ENCODE results near the gene GPC3. TPM values are rescaled to one million over a fixed set of nuclear protein-coding genes. Genes with fewer than 3 reads are reported as not detected.

Gene GPC3
- polyA plus RNA-seq, 1 of the 3 experiments (the other 2 are of a cell fraction), result 1.4 TPM

GRCh38 chrX:133854290-133854689 is 131.1 kb downstream of the GPC3 start:
- Histone ChIP-seq H3K27ac (ENCODE audit: low read depth in 2 of 2, low read length in 1 of 2) (no peak overlapping the region), H3K9ac (no peak overlapping the region), H3K4me2 (no peak overlapping the region), H4K20me1 (ENCODE audit: insufficient read depth) (no peaks in the 10 kb centered on the region), H3K9me2 (no peaks in the 10 kb centered on the region), H3K79me2 (ENCODE audit: insufficient read depth) (no peaks in the 10 kb centered on the region), H3K27me3 (ENCODE audit: insufficient read depth) (no peaks in the 10 kb centered on the region), H2AFZ (ENCODE audit: low read depth) (no peak overlapping the region), H3K36me3 (replicated peaks in 1 of 2; ENCODE audit: control insufficient read depth in 1 of 2, insufficient read depth in 2 of 2, low read length in 1 of 2) (no peaks in the 10 kb centered on the region), H3K4me1 (ENCODE audit: control insufficient read depth in 1 of 2, insufficient read depth in 2 of 2, low read depth in 1 of 2, low read length in 1 of 2) (no peaks in the 10 kb centered on the region), H3F3A (replicated peaks; ENCODE audit: insufficient read depth) (no peaks in the 10 kb centered on the region), H3K9me3 (no peaks in the 10 kb centered on the region), H3K4me3 (ENCODE audit: low read depth in 2 of 2, low read length in 1 of 2) (no peak overlapping the region)
- CTCF ChIA-PET, result interaction anchor here (0.9 to 2.5 kb wide), 4 partner anchors 9 to 80 kb away, joined by 3 to 8 read pairs (median 4); no protein-coding TSS in a partner anchor
- POLR2A ChIA-PET, result no interaction called here
- no peak for DNase-seq
- TF ChIP-seq RCOR1 (IDR thresholded peaks at IDR 0.05; ENCODE audit: low read length), result no peak
- TF ChIP-seq FOSL2 (IDR thresholded peaks at IDR 0.05; ENCODE audit: borderline replicate concordance, low read depth), result no peak
- TF ChIP-seq GATA2 (CRISPR knock-in tag; IDR thresholded peaks at IDR 0.05), result no peak
- no peak for TF ChIP-seq NRF1 (IDR thresholded peaks at IDR 0.05; ENCODE audit: low read depth, low read length)
- no peak for TF ChIP-seq REST (IDR thresholded peaks at IDR 0.05; ENCODE audit: low read depth, low read length)
- no peak for TF ChIP-seq YY1 (IDR thresholded peaks at IDR 0.05; ENCODE audit: low read depth)
- WGBS (ENCODE audit: low lambda C conversion rate), result 42% methylated on average over 2 of the region's 2 CpGs

DNA sequence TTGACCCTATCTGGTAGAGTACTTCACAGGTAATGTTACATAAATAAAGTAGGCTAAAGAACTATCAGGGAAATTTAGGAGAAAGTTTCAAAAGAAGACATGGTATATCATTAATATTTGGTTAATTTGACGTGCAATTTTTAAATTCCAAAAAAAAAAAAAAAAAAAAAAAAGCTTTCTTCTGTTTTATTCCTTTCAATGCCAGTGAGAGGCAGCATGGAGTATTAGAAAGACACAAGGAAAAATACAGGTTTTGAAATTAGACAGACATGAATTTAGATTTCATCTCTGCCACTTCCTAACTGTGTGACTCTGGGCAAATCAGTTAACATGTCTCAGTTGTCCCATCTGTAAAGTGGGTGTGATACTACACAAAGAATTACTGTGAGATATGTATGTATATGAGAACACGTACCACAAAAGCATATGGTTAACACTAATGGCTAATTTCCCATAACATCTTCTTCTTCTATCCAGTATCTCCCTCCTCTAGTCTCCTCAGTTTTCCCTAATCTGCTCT is 132.5 kb downstream of the GPC3 start:
- no peaks in the 10 kb centered on the region for H3K79me2 ChIP-seq (ENCODE audit: insufficient read depth)
- CTCF ChIA-PET, result interaction anchor here (1.0 to 4.0 kb wide), 6 partner anchors 9 to 175 kb away, joined by 3 to 16 read pairs (median 6); no protein-coding TSS in a partner anchor
- H3K4me3 ChIP-seq (ENCODE audit: low read depth in 2 of 2, low read length in 1 of 2), result no peak overlapping the region
- H2AFZ ChIP-seq (ENCODE audit: low read depth), result no peak overlapping the region
- 14% methylated on average over 2 of the region's 2 CpGs for WGBS (ENCODE audit: low lambda C conversion rate)
- H3K9me2 ChIP-seq, result no peaks in the 10 kb centered on the region
- H3K4me2 ChIP-seq, result no peak overlapping the region
- no peaks in the 10 kb centered on the region for H3K27me3 ChIP-seq (ENCODE audit: insufficient read depth)
- no peak overlapping the region for H3K9ac ChIP-seq
- no peaks in the 10 kb centered on the region for H3F3A ChIP-seq (replicated peaks; ENCODE audit: insufficient read depth)
- no peaks in the 10 kb centered on the region for H4K20me1 ChIP-seq (ENCODE audit: insufficient read depth)
- POLR2A ChIA-PET, result no interaction called here
- H3K27ac ChIP-seq (ENCODE audit: low read depth in 2 of 2, low read length in 1 of 2), result no peak overlapping the region
- H3K4me1 ChIP-seq (ENCODE audit: control insufficient read depth in 1 of 2, insufficient read depth in 2 of 2, low read depth in 1 of 2, low read length in 1 of 2), result no peaks in the 10 kb centered on the region
- H3K36me3 ChIP-seq (replicated peaks in 1 of 2; ENCODE audit: control insufficient read depth in 1 of 2, insufficient read depth in 2 of 2, low read length in 1 of 2), result no peaks in the 10 kb centered on the region
- TF ChIP-seq RAD21 (IDR thresholded peaks at IDR 0.05; ENCODE audit: low read length) (0 out of 2 replicates have a peak, but pooled peaks have one; percentile 7), YY1 (IDR thresholded peaks at IDR 0.05; ENCODE audit: low read depth) (no peak)
- TF ChIP-seq, protein P1, sequence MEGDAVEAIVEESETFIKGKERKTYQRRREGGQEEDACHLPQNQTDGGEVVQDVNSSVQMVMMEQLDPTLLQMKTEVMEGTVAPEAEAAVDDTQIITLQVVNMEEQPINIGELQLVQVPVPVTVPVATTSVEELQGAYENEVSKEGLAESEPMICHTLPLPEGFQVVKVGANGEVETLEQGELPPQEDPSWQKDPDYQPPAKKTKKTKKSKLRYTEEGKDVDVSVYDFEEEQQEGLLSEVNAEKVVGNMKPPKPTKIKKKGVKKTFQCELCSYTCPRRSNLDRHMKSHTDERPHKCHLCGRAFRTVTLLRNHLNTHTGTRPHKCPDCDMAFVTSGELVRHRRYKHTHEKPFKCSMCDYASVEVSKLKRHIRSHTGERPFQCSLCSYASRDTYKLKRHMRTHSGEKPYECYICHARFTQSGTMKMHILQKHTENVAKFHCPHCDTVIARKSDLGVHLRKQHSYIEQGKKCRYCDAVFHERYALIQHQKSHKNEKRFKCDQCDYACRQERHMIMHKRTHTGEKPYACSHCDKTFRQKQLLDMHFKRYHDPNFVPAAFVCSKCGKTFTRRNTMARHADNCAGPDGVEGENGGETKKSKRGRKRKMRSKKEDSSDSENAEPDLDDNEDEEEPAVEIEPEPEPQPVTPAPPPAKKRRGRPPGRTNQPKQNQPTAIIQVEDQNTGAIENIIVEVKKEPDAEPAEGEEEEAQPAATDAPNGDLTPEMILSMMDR (IDR thresholded peaks at IDR 0.05), result peak; percentile 27
- no peak for DNase-seq
- no peaks in the 10 kb centered on the region for H3K9me3 ChIP-seq

Measured in SK-N-SH (cell line).